ENCODE results near the gene ZNF678. TPM values are rescaled to one million over a fixed set of nuclear protein-coding genes. Genes with fewer than 3 reads are reported as not detected.

Gene ZNF678
- polyA plus RNA-seq, 1 of the 3 experiments (the other 2 are of a cell fraction): 1.3 TPM

GRCh38 chr1:227673441-227673840, 110.1 kb downstream of the ZNF678 start:
- Histone ChIP-seq H3K36me3 (replicated peaks in 1 of 2; ENCODE audit: control insufficient read depth in 1 of 2, insufficient read depth in 2 of 2, low read length in 1 of 2) (no peaks in the 10 kb centered on the region), H3K4me2 (no peak overlapping the region), H3K9ac (no peak overlapping the region), H4K20me1 (ENCODE audit: insufficient read depth) (no peaks in the 10 kb centered on the region), H3K27ac (ENCODE audit: low read depth in 2 of 2, low read length in 1 of 2) (no peak overlapping the region), H3K4me1 (ENCODE audit: control insufficient read depth in 1 of 2, insufficient read depth in 2 of 2, low read depth in 1 of 2, low read length in 1 of 2) (no peaks in the 10 kb centered on the region), H3K79me2 (ENCODE audit: insufficient read depth) (no peaks in the 10 kb centered on the region), H3K9me3 (peaks cover 21% of the 10 kb centered on the region), H3K4me3 (ENCODE audit: low read depth in 2 of 2, low read length in 1 of 2) (no peak overlapping the region), H2AFZ (ENCODE audit: low read depth) (no peak overlapping the region), H3F3A (replicated peaks; ENCODE audit: insufficient read depth) (no peaks in the 10 kb centered on the region), H3K27me3 (ENCODE audit: insufficient read depth) (no peaks in the 10 kb centered on the region), H3K9me2 (no peaks in the 10 kb centered on the region)
- CTCF ChIA-PET: no interaction called here
- no peak for TF ChIP-seq GATA2 (CRISPR knock-in tag; IDR thresholded peaks at IDR 0.05)
- TF ChIP-seq ZBTB33 (IDR thresholded peaks at IDR 0.05; ENCODE audit: borderline replicate concordance, low read depth): no peak
- TF ChIP-seq USF2 (IDR thresholded peaks at IDR 0.05; ENCODE audit: borderline replicate concordance, low read depth, low read length): no peak
- no peak for TF ChIP-seq MAX (IDR thresholded peaks at IDR 0.05; ENCODE audit: low read depth)
- TF ChIP-seq REST (IDR thresholded peaks at IDR 0.05; ENCODE audit: low read depth, low read length): no peak
- TF ChIP-seq RCOR1 (IDR thresholded peaks at IDR 0.05; ENCODE audit: low read length): no peak
- no peak for TF ChIP-seq TAF1 (IDR thresholded peaks at IDR 0.05; ENCODE audit: borderline replicate concordance, low read depth, low read length)
- no peak for TF ChIP-seq RXRA (IDR thresholded peaks at IDR 0.05; ENCODE audit: borderline replicate concordance, low read depth)
- no peak for TF ChIP-seq PBX3 (IDR thresholded peaks at IDR 0.05)
- no peak for TF ChIP-seq CTCF (IDR thresholded peaks at IDR 0.05)
- no peak for TF ChIP-seq RAD21 (IDR thresholded peaks at IDR 0.05; ENCODE audit: low read length)
- TF ChIP-seq GABPA (IDR thresholded peaks at IDR 0.05; ENCODE audit: low read depth): no peak
- no peak for TF ChIP-seq POLR2AphosphoS5 (IDR thresholded peaks at IDR 0.05; ENCODE audit: low read depth, low read length)
- 31% methylated on average over 1 of the region's 1 CpG for WGBS (ENCODE audit: low lambda C conversion rate)
- DNase-seq: no peak
- POLR2A ChIA-PET: no interaction called here

All from SK-N-SH (cell line).